ENCODE measurements around the gene SLC22A15. TPM values are rescaled to one million over a fixed set of nuclear protein-coding genes. Genes with fewer than 3 reads are reported as not detected.

Gene SLC22A15
- total RNA-seq, 6 experiments from 2014 or later: 3.2 to 5.9 (median 4.1) TPM

DNA sequence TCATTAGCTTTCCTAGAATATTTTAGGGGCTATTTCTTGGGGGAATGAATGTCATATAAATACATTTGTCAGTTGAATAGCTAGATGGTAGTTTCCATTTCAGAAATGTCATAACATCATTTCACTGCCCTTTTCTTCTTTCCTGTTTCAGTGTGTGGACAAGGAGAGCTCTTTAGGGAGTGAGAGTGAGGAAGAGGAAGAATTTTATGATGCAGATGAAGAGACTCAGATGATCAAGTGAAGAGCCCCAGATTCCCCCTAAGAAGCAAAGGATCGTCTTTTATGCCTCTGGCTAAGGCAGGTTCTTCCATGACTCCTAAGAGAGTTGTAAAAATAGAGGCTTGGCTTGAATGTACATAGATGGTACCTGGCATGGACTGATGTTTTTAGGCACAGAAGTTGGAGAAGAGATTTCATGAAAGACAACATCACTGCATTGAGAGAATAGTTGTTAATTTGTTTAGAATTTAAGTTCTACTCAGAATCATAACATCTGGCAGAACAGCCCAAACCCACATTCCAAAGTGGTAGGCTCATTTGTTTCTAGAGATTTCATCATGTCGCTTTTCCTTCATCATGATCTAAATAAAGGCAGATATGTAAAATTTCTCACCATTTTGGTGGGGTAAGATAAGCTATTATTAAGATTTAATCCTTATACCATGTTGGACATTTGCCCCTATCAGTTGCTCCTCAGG, 90.7 kb downstream of the SLC22A15 start:
- peak; percentile 60 for DNase-seq

DNA sequence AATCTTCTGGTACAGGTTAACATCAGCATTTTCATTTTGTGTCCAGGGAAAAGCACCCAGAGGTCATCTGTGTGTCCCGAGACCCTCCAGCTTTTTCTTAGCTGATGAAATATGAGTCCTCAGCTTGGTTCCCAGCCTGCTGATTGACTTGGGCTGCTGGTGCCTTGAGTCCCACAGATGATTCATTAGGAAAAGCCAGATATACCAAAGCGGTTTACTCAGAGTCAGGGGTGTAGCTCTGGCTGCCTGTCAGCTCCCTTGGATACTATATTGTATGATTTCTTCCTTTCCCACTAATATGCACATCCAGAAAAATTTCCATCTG, 91.2 kb downstream of the SLC22A15 start:
- DNase-seq: peak; percentile 76
- Mint-ChIP-seq H3K27ac (peak overlapping the region; percentile 96), H3K4me1 (ENCODE audit: low read depth) (peaks cover 37% of the 10 kb centered on the region), H3K36me3 (ENCODE audit: low read depth) (peaks cover 38% of the 10 kb centered on the region), H3K4me3 (peak overlapping the region; percentile 69), H3K9me3 (no peaks in the 10 kb centered on the region), H3K27me3 (ENCODE audit: insufficient read depth) (no peaks in the 10 kb centered on the region; the same call in 1 of the 2 replicates)
- TF ChIP-seq, protein P1, sequence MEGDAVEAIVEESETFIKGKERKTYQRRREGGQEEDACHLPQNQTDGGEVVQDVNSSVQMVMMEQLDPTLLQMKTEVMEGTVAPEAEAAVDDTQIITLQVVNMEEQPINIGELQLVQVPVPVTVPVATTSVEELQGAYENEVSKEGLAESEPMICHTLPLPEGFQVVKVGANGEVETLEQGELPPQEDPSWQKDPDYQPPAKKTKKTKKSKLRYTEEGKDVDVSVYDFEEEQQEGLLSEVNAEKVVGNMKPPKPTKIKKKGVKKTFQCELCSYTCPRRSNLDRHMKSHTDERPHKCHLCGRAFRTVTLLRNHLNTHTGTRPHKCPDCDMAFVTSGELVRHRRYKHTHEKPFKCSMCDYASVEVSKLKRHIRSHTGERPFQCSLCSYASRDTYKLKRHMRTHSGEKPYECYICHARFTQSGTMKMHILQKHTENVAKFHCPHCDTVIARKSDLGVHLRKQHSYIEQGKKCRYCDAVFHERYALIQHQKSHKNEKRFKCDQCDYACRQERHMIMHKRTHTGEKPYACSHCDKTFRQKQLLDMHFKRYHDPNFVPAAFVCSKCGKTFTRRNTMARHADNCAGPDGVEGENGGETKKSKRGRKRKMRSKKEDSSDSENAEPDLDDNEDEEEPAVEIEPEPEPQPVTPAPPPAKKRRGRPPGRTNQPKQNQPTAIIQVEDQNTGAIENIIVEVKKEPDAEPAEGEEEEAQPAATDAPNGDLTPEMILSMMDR (IDR thresholded peaks at IDR 0.05): no peak

More for the DNA sequence above, 90.7 kb downstream of the SLC22A15 start:
- H3K27ac Mint-ChIP-seq: peak overlapping the region; percentile 96
- H3K27me3 Mint-ChIP-seq (ENCODE audit: insufficient read depth): no peaks in the 10 kb centered on the region; the same call in 1 of the 2 replicates
- H3K4me3 Mint-ChIP-seq: peak overlapping the region; percentile 69
- H3K9me3 Mint-ChIP-seq: no peaks in the 10 kb centered on the region
- H3K36me3 Mint-ChIP-seq (ENCODE audit: low read depth): peaks cover 38% of the 10 kb centered on the region
- H3K4me1 Mint-ChIP-seq (ENCODE audit: low read depth): peaks cover 40% of the 10 kb centered on the region
- TF ChIP-seq, protein P1 (IDR thresholded peaks at IDR 0.05): no peak

DNA sequence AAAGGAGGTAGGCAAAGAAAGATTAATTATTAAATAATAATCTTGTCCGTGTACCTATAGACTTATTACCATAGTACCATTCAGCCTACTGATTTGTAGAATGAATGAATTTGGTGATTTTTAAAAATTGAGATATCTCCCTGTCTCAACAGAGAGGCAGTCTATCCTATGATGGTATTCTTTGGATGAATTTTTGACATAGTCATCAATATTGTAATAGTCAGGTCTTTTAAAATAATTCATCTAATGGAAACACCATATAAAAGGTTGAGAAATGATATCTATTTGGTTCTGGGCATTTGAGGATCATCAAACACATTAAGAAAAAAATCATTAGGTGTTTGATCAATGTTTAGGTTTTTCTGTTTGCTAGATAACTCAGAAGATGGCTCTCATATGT, 99.3 kb downstream of the SLC22A15 start:
- H3K27ac Mint-ChIP-seq: peak overlapping the region; percentile 32

DNA sequence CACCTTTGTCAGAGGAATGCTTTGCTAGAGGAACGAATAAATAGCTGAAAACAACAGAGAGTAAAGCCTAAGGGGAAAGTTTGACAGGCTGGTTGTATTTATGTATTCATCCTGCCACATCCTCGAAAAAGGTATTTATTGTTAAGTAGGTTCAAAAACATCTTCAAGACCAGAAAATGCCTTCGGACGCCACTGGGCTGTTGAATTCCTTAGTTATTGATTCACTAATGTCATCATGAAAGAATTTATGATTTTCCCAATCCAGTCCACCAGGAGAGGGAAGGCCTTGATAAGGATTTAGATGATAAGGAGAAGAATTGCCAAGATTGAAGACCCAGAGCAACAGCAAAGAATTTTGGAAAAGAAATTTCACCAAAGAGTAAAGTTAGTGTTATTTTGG, 99.7 kb downstream of the SLC22A15 start:
- peaks cover 8% of the 10 kb centered on the region; the same call in 1 of the 2 replicates for H3K36me3 Mint-ChIP-seq (ENCODE audit: low read depth)
- peak overlapping the region; percentile 50 for H3K4me3 Mint-ChIP-seq
- H3K4me1 Mint-ChIP-seq (ENCODE audit: low read depth): peaks cover 42% of the 10 kb centered on the region
- DNase-seq: peak; percentile 61
- TF ChIP-seq, protein P1 (IDR thresholded peaks at IDR 0.05): peak; percentile 24; the same call in 1 of the 2 replicates
- peak overlapping the region; percentile 32 for H3K27ac Mint-ChIP-seq
- peaks cover 2% of the 10 kb centered on the region; the same call in 1 of the 2 replicates for H3K27me3 Mint-ChIP-seq (ENCODE audit: insufficient read depth)
- no peaks in the 10 kb centered on the region for H3K9me3 Mint-ChIP-seq

More for the DNA sequence above, 99.3 kb downstream of the SLC22A15 start:
- Mint-ChIP-seq H3K36me3 (ENCODE audit: low read depth) (peaks cover 8% of the 10 kb centered on the region; the same call in 1 of the 2 replicates), H3K4me1 (ENCODE audit: low read depth) (peaks cover 38% of the 10 kb centered on the region), H3K9me3 (no peaks in the 10 kb centered on the region), H3K27me3 (ENCODE audit: insufficient read depth) (peaks cover 2% of the 10 kb centered on the region; the same call in 1 of the 2 replicates), H3K4me3 (no peak overlapping the region)
- TF ChIP-seq, protein P1 (IDR thresholded peaks at IDR 0.05): no peak
- no peak for DNase-seq

DNA sequence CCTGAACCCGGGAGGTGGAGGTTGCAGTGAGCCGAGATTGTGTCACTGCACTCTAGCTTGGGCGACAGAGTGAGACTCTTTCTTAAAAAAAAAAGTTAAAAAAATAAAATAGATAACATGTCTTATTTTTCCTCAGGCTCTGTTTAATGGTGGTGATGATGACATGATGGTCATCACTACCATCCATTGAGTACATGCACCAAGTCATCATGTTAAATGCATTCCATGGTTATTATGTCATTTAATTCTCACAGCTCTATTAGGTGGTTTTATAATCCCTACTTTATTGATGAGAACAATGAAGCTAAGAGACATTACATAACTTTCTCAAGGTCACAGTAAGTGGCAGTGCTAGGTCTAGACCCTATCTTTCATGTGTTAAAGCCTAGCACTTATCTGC, 100.5 kb downstream of the SLC22A15 start:
- H3K9me3 Mint-ChIP-seq: no peaks in the 10 kb centered on the region
- H3K4me3 Mint-ChIP-seq: no peak overlapping the region
- no peak overlapping the region for H3K27ac Mint-ChIP-seq
- peaks cover 43% of the 10 kb centered on the region for H3K4me1 Mint-ChIP-seq (ENCODE audit: low read depth)
- H3K27me3 Mint-ChIP-seq (ENCODE audit: insufficient read depth): peaks cover 2% of the 10 kb centered on the region; the same call in 1 of the 2 replicates
- DNase-seq: peak; percentile 18
- TF ChIP-seq, protein P1 (IDR thresholded peaks at IDR 0.05): no peak
- peaks cover 8% of the 10 kb centered on the region; the same call in 1 of the 2 replicates for H3K36me3 Mint-ChIP-seq (ENCODE audit: low read depth)
